Measurements from ENCODE around the gene SCYL1. TPM values are rescaled to one million over a fixed set of nuclear protein-coding genes. Genes with fewer than 3 reads are reported as not detected.

The SCYL1 gene
- total and polyA plus RNA-seq, 7 donors: 57.3 to 100 (median 67.1) TPM

DNA sequence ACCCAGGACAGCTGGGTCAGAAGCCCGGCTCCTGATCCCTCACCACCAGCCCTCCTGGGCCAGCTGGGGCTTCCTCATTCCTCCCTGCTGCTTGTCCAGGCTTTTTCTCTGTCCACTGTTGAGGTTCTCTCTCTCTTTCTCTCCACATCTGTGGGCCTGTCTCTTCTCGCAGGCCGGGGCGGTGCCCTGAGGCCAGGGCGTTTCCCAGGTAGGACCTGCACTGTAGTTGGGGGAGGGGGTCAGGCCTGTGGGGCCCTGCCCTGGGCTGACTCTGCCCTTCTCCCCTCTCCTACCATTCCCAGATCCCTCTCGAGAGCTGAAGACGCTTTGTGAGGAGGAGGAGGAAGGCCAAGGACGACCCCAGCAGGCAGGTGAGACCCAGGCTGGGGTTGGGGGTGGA lies 55.9 kb downstream of the SCYL1 start:
- Histone ChIP-seq H3K4me3 (no peak overlapping the region), H3K27ac (peak overlapping the region; percentile 64 to 98 (median 86)), H3K36me3 (peaks cover 42 to 77% (median 50%) of the 10 kb centered on the region in 4 donors), H3K9me3 (no peaks in the 10 kb centered on the region), H3K4me1 (peaks cover 0 to 66% (median 48%) of the 10 kb centered on the region in 4 donors), H3K27me3 (no peaks in the 10 kb centered on the region)
- no peak for TF ChIP-seq CTCF (IDR thresholded peaks at IDR 0.05)
- no peak for TF ChIP-seq POLR2A (IDR thresholded peaks at IDR 0.05)
- no peak for TF ChIP-seq POLR2AphosphoS5 (IDR thresholded peaks at IDR 0.05)
- no peak for TF ChIP-seq EP300 (IDR thresholded peaks at IDR 0.05)
- intact Hi-C loops (cut with DNase I): no loop called here
- WGBS, 2 donors: 94 to 95% methylated on average over 8 of the region's 8 CpGs
- no peak for DNase-seq

GRCh38 chr11:65581928-65582327 lies 57.0 kb downstream of the SCYL1 start:
- Histone ChIP-seq H3K9me3 (no peaks in the 10 kb centered on the region), H3K36me3 (peaks cover 45 to 81% (median 50%) of the 10 kb centered on the region in 4 donors), H3K27me3 (no peaks in the 10 kb centered on the region), H3K27ac (peak overlapping the region; percentile 64 to 98 (median 86)), H3K4me3 (no peak overlapping the region), H3K4me1 (peaks cover 0 to 75% (median 57%) of the 10 kb centered on the region in 4 donors)
- 91 to 93% methylated on average over 3 of the region's 3 CpGs for WGBS, 2 donors
- intact Hi-C loops (cut with DNase I): no loop called here
- TF ChIP-seq POLR2AphosphoS5 (IDR thresholded peaks at IDR 0.05) (no peak), POLR2A (IDR thresholded peaks at IDR 0.05) (no peak), CTCF (IDR thresholded peaks at IDR 0.05) (no peak), EP300 (IDR thresholded peaks at IDR 0.05) (no peak)
- no peak for DNase-seq

DNA sequence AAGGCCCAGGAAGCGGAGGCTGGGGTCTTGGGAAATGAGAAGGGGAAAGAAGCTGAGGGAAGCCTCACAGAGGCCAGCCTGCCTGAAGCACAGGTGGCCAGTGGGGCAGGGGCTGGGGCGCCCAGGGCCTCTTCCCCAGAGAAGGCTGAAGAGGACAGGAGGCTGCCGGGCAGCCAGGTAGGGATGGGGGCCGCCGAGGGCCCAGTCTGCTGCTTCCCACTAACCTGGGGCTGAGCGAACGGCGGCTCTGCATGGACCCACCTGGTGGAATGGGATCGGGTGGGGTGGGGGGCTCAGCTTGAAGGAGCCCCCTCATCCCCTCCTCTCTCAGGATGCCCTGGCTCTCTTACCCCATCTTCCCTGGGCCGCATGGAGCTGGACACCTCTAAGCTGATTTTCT lies 58.7 kb downstream of the SCYL1 start:
- WGBS, 2 donors: 91 to 93% methylated on average over 10 of the region's 10 CpGs
- TF ChIP-seq EP300 (IDR thresholded peaks at IDR 0.05) (no peak), CTCF (IDR thresholded peaks at IDR 0.05) (no peak), POLR2AphosphoS5 (IDR thresholded peaks at IDR 0.05) (no peak), POLR2A (IDR thresholded peaks at IDR 0.05) (no peak)

GRCh38 chr11:65584106-65584505 lies 59.2 kb downstream of the SCYL1 start:
- Histone ChIP-seq H3K27me3 (no peaks in the 10 kb centered on the region), H3K4me3 (no peak overlapping the region), H3K36me3 (peaks cover 43 to 78% (median 52%) of the 10 kb centered on the region in 4 donors), H3K4me1 (peaks cover 0 to 75% (median 58%) of the 10 kb centered on the region in 4 donors), H3K27ac (peak overlapping the region; percentile 46 to 98 (median 79)), H3K9me3 (no peaks in the 10 kb centered on the region)
- intact Hi-C loops (cut with DNase I): no loop called here
- WGBS, 2 donors: 84 to 85% methylated on average over 8 of the region's 8 CpGs
- TF ChIP-seq CTCF (IDR thresholded peaks at IDR 0.05) (no peak), POLR2A (IDR thresholded peaks at IDR 0.05) (no peak), POLR2AphosphoS5 (IDR thresholded peaks at IDR 0.05) (peak in 1 of 4 donors; percentile 22)
- DNase-seq: no peak

More for the DNA sequence above, 58.7 kb downstream of the SCYL1 start:
- peaks cover 0 to 75% (median 60%) of the 10 kb centered on the region in 4 donors for H3K4me1 ChIP-seq
- H3K36me3 ChIP-seq: peaks cover 45 to 78% (median 50%) of the 10 kb centered on the region in 4 donors
- H3K4me3 ChIP-seq: no peak overlapping the region
- DNase-seq: no peak
- intact Hi-C loops (cut with DNase I): no loop called here
- no peaks in the 10 kb centered on the region for H3K9me3 ChIP-seq
- H3K27ac ChIP-seq: peak overlapping the region in 3 of 4 donors; percentile 18 to 98 (median 81)
- H3K27me3 ChIP-seq: no peaks in the 10 kb centered on the region

GRCh38 chr11:65584723-65585171 lies 59.9 kb downstream of the SCYL1 start:
- Histone ChIP-seq H3K27ac (peak overlapping the region; percentile 46 to 98 (median 79)), H3K36me3 (peaks cover 37 to 78% (median 49%) of the 10 kb centered on the region in 4 donors), H3K27me3 (no peaks in the 10 kb centered on the region), H3K9me3 (no peaks in the 10 kb centered on the region), H3K4me1 (peaks cover 0 to 75% (median 57%) of the 10 kb centered on the region in 4 donors), H3K4me3 (no peak overlapping the region)
- no peak for DNase-seq
- intact Hi-C loops (cut with DNase I): no loop called here
- TF ChIP-seq EP300 (IDR thresholded peaks at IDR 0.05) (no peak), POLR2A (IDR thresholded peaks at IDR 0.05) (no peak), POLR2AphosphoS5 (IDR thresholded peaks at IDR 0.05) (peak in 2 of 4 donors; percentile 6 to 22)
- WGBS, 2 donors: 68 to 77% methylated on average over 46 of the region's 46 CpGs
